Liver (tissue), 3 donors: ENCODE results near the gene AKR1D1.

Experiments used
- CTCF ChIP-seq: fragments of 150-350 bp; IDR thresholded peaks from 2 replicates; pipeline ENCODE4 v1.5.1; 2017; ENCODE audit warnings: improper control_type of control experiment, low read depth, low read length; ENCODE audit not compliant: missing input control
- JUND ChIP-seq, 2 donors: IDR thresholded peaks; 2 replicates each; pipeline ENCODE4 v1.6.1; 2016; ENCODE audit warnings: antibody characterized with exemption in 2 of 2
- REST ChIP-seq: IDR thresholded peaks from 2 replicates; pipeline ENCODE4 v1.6.1; 2016; ENCODE audit warnings: antibody characterized with exemption, mild to moderate bottlenecking
- TF ChIP-seq, protein P1 (sequence below): IDR thresholded peaks from 2 replicates; pipeline ENCODE4 v1.6.1; 2016; ENCODE audit warnings: antibody characterized with exemption
- donor health status: healthy.
- donor health status: healthy.

- TF ChIP-seq, protein P1, sequence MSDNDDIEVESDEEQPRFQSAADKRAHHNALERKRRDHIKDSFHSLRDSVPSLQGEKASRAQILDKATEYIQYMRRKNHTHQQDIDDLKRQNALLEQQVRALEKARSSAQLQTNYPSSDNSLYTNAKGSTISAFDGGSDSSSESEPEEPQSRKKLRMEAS = no peak
- TF ChIP-seq REST (no peak), CTCF (no peak), JUND (IDR thresholded peaks at IDR 0.05) (no peak)
Observed at GRCh38 chr7:138164804-138165203, 88.5 kb downstream of the AKR1D1 start.
